HCT116 (cell line): ENCODE data around the gene MORN1. TPM values are rescaled to one million over a fixed set of nuclear protein-coding genes. Genes with fewer than 3 reads are reported as not detected.

ENCODE experiments used
- ATAC-seq: fragments of 200-7000 bp; cut with Tn5 transposase; 2 replicates; pipeline ENCODE4 v1.9.1; 2020; ENCODE audit warnings: mild to moderate bottlenecking, moderate library complexity
- BruUV-seq: library from RNA; stranded (reverse); fragments of 400-500 nt; replicated peaks from 2 replicates; lab custom pipeline; 2021; lab: Mats Ljungman, UMichigan
- CTCF ChIA-PET: fragments of 300-600 bp; sonication (Branson Sonifier 250); formaldehyde crosslinking; loops from one replicate; lab custom pipeline; 2021; ENCODE audit warnings: antibody characterized with exemption; lab: Charles Lee
- POLR2A ChIA-PET: fragments of 300-600, 350-600 bp; sonication (Branson Sonifier 250); formaldehyde crosslinking; loops from one replicate; lab custom pipeline; 2021; ENCODE audit warnings: antibody characterized with exemption; lab: Charles Lee
- RAD21 ChIA-PET, 2 experiments: fragments of 300-600 bp; sonication (Branson Sonifier 250); formaldehyde crosslinking; loops; one replicate each; lab custom pipeline; 2023; ENCODE audit warnings: low total read pairs in 2 of 2; ENCODE audit not compliant: uncharacterized antibody in 2 of 2, unreplicated experiment in 2 of 2, low non-redundant PET in 1 of 2; lab: Charles Lee
- DNase-seq: peaks from one replicate; pipeline ENCODE4 v3.0.0-alpha.2; 2010; ENCODE audit warnings: low read depth, low spot score
- H2AFZ ChIP-seq: fragments of 200-600 bp; shearing (Covaris generic), sonication (generic); 2 replicates; pipeline ENCODE4 v1.6.1; 2017; ENCODE audit warnings: low read depth, mixed run types, mixed read lengths, antibody characterized with exemption, low read length; ENCODE audit not compliant: poor library complexity, severe bottlenecking
- H3K27ac ChIP-seq: 2 replicates; pipeline ENCODE4 v1.5.1; 2012; ENCODE audit warnings: low read depth, low read length
- H3K27me3 ChIP-seq: fragments of 200-600 bp; sonication (generic); 2 replicates; pipeline ENCODE4 v1.6.1; 2016; ENCODE audit warnings: mixed run types, low read length, mixed read lengths; ENCODE audit not compliant: insufficient read depth
- H3K36me3 ChIP-seq, 2 experiments: fragments of 200-500 bp in 1 of 2; fragments of 200-600 bp in 1 of 2; sonication (Bioruptor generic) in 1 of 2; sonication (generic) in 1 of 2; 2 replicates each; pipeline versions ENCODE4 v1.5.1 to v1.6.1; 2014 to 2016; ENCODE audit warnings: low read length in 2 of 2, inconsistent platforms in 1 of 2, mixed read lengths in 1 of 2, mixed run types in 1 of 2; ENCODE audit not compliant: insufficient read depth in 2 of 2, control insufficient read depth in 1 of 2
- H3K4me1 ChIP-seq, 2 experiments: fragments of 200-600 bp in 1 of 2; sonication (generic) in 1 of 2; 2 replicates each; pipeline versions ENCODE4 v1.5.1 to v1.6.1; 2012 to 2017; ENCODE audit warnings: low read length in 2 of 2, inconsistent platforms in 1 of 2, mild to moderate bottlenecking in 1 of 2, mixed read lengths in 1 of 2, mixed run types in 1 of 2, moderate library complexity in 1 of 2; ENCODE audit not compliant: insufficient read depth in 2 of 2, control insufficient read depth in 1 of 2
- H3K4me2 ChIP-seq: fragments of 200-600 bp; sonication (generic); 2 replicates; pipeline ENCODE4 v1.6.1; 2017; ENCODE audit warnings: mixed run types, low read length, mixed read lengths
- H3K4me3 ChIP-seq, 2 experiments: fragments of 200-600 bp in 1 of 2; sonication (generic) in 1 of 2; replicated peaks in 1 of 2; 2 replicates each; pipeline ENCODE4 v1.5.1; 2011 to 2016; ENCODE audit warnings: low read length in 2 of 2, control low read depth in 1 of 2, low read depth in 1 of 2, mild to moderate bottlenecking in 1 of 2, mixed read lengths in 1 of 2, mixed run types in 1 of 2
- H3K79me2 ChIP-seq: fragments of 200-600 bp; sonication (generic); 2 replicates; pipeline ENCODE4 v1.6.1; 2017; ENCODE audit warnings: mild to moderate bottlenecking, mixed run types, low read length, moderate library complexity, mixed read lengths; ENCODE audit not compliant: insufficient read depth
- H3K9ac ChIP-seq: fragments of 200-600 bp; sonication (generic); 2 replicates; pipeline ENCODE4 v1.6.1; 2016; ENCODE audit warnings: low read length, mixed read lengths
- H3K9me2 ChIP-seq: fragments of 200-600 bp; sonication (generic), shearing (Covaris generic); 2 replicates; pipeline ENCODE4 v1.6.1; 2017; ENCODE audit warnings: mixed run types, mild to moderate bottlenecking, moderate library complexity; ENCODE audit not compliant: insufficient read depth
- H3K9me3 ChIP-seq, 2 experiments: fragments of 200-500 bp in 1 of 2; fragments of 200-600 bp in 1 of 2; sonication (Bioruptor generic) in 1 of 2; sonication (generic) in 1 of 2; 2 replicates each; pipeline ENCODE4 v1.6.1; 2014 to 2017; ENCODE audit warnings: low read length in 2 of 2, mixed read lengths in 2 of 2, inconsistent platforms in 1 of 2, low read depth in 1 of 2, mild to moderate bottlenecking in 1 of 2, mixed run types in 1 of 2, moderate library complexity in 1 of 2; ENCODE audit not compliant: control insufficient read depth in 1 of 2, insufficient read depth in 1 of 2
- H4K20me1 ChIP-seq: fragments of 200-600 bp; sonication (generic), shearing (Covaris generic); 2 replicates; pipeline ENCODE4 v1.6.1; 2017; ENCODE audit warnings: mixed run types, mild to moderate bottlenecking, moderate library complexity; ENCODE audit not compliant: insufficient read depth
- CEBPB ChIP-seq: IDR thresholded peaks from 2 replicates; pipeline ENCODE4 v1.6.1; 2012; ENCODE audit warnings: low read depth
- ELF1 ChIP-seq: IDR thresholded peaks from 2 replicates; pipeline ENCODE4 v1.6.1; 2012; ENCODE audit warnings: low read depth, borderline replicate concordance
- FOSL1 ChIP-seq: IDR thresholded peaks from 2 replicates; pipeline ENCODE4 v1.6.1; 2012; ENCODE audit warnings: low read depth
- SP1 ChIP-seq: IDR thresholded peaks from 2 replicates; pipeline ENCODE4 v1.6.1; 2012; ENCODE audit warnings: low read depth
- TCF7L2 ChIP-seq: IDR thresholded peaks from 2 replicates; pipeline ENCODE4 v1.7.0; 2011; ENCODE audit warnings: borderline replicate concordance, inconsistent platforms; ENCODE audit not compliant: insufficient read depth, insufficient read length; ENCODE audit errors: extremely low read depth
- ZFX ChIP-seq: fragments of 450-650 bp; IDR thresholded peaks from 2 replicates; pipeline ENCODE4 v1.6.1; 2017
- intact Hi-C: fragments of 100-400 bp; cut with micrococcal nuclease; formaldehyde crosslinking; loops from 2 replicates; pipeline ENCODE4 v1.10.0; 2022
- total RNA-seq: library from RNA; stranded (reverse); gene quantifications from one replicate; pipeline ENCODE4 v1.2.1, GENCODE V29; 2021; ENCODE audit not compliant: unreplicated experiment
- TF ChIP-seq, protein P1 (sequence below): IDR thresholded peaks from 2 replicates; pipeline ENCODE4 v1.6.1; 2012

Gene MORN1
- total RNA-seq, 1 experiment from 2014 or later = 21.4 TPM

DNA sequence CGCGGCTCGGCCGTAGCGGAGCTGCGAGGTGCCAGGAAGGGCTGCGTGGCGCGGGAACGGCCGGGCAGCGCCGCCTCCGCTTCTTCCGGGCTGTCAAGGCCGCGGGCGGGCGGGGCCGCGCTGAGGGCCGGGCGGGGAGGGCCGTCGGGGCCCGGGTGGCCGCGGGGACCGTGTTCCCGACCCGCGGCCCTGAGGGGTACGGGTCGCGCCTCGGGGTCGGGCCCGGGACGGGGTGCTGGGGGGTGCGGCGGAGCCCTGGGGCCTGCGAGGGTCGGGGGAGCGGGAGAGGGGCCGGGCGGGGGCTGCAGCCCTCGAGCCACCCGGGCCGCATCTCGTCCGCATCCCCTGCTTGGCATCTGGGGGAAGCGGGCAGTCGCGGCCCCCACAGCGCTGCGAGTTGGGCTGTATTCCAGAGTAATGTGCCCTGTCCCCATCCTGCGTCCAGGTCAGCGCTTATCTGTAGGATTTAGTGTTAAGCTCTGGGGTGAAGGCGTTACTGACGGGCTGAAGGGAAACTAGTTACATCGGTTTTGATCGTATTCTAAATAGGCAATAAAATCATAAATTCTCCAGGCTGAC is 666 bp upstream of the MORN1 start:
- intact Hi-C loops = no loop called here
- Histone ChIP-seq H3K4me3 (peak overlapping the region; percentile 92 to 99), H3K27me3 (no peaks in the 10 kb centered on the region), H3K36me3 (peaks cover 18 to 32% of the 10 kb centered on the region in 2 experiments), H3K9me2 (no peaks in the 10 kb centered on the region), H2AFZ (no peak overlapping the region), H4K20me1 (0 out of 2 replicates have a peak, but pooled peaks cover 7% of the 10 kb centered on the region), H3K4me2 (peak overlapping the region; percentile 86), H3K27ac (peak overlapping the region; percentile 85), H3K4me1 (peaks cover 17 to 25% of the 10 kb centered on the region in 2 experiments), H3K9me3 (no peaks in the 10 kb centered on the region), H3K9ac (peak overlapping the region; percentile 88), H3K79me2 (peaks cover 65% of the 10 kb centered on the region)
- peak; percentile 41 for ATAC-seq
- RAD21 ChIA-PET = interaction anchor here (0.7 to 1.1 kb wide), 4 partner anchors 10 to 197 kb away, joined by 3 to 5 read pairs (median 4); partner anchors contain the start of gene FAAP20 (in 1 of the 2)
- no peak for DNase-seq
- POLR2A ChIA-PET = interaction anchor here (0.6 to 1.5 kb wide), 5 partner anchors 10 to 202 kb away, joined by 3 to 7 read pairs (median 4); partner anchors contain the start of gene FAAP20
- TF ChIP-seq CEBPB (no peak), ZFX (peak; percentile 62), FOSL1 (no peak)
- CTCF ChIA-PET = interaction anchor here (1.0 to 2.2 kb wide), 6 partner anchors 10 to 252 kb away, joined by 3 to 16 read pairs (median 5); partner anchors contain the start of gene FAAP20
- BruUV-seq = no TSS peak

GRCh38 chr1:2389644-2390043 is 1.7 kb downstream of the MORN1 start:
- Histone ChIP-seq H3K9me3 (no peaks in the 10 kb centered on the region), H3K4me1 (peaks cover 17 to 25% of the 10 kb centered on the region in 2 experiments), H3K4me2 (peak overlapping the region; percentile 96), H3K9me2 (no peaks in the 10 kb centered on the region), H3K4me3 (peak overlapping the region; percentile 89 to 99), H2AFZ (no peak overlapping the region), H3K27ac (peak overlapping the region; percentile 85), H3K27me3 (no peaks in the 10 kb centered on the region), H4K20me1 (0 out of 2 replicates have a peak, but pooled peaks cover 7% of the 10 kb centered on the region), H3K9ac (no peak overlapping the region), H3K36me3 (peaks cover 17 to 19% of the 10 kb centered on the region in 2 experiments), H3K79me2 (peaks cover 49% of the 10 kb centered on the region)
- no TSS peak for BruUV-seq
- CTCF ChIA-PET = interaction anchor here (2.2 kb wide), 1 partner anchor 8 kb away, joined by 16 read pairs; no protein-coding TSS in a partner anchor
- POLR2A ChIA-PET = interaction anchor here (0.5 kb wide), 1 partner anchor 529 kb away, joined by 3 read pairs; no protein-coding TSS in a partner anchor
- ATAC-seq (no peak), DNase-seq (no peak)
- intact Hi-C loops = no loop called here
- TF ChIP-seq TCF7L2 (no peak), SP1 (no peak), ELF1 (no peak), CEBPB (no peak)
- TF ChIP-seq, protein P1, sequence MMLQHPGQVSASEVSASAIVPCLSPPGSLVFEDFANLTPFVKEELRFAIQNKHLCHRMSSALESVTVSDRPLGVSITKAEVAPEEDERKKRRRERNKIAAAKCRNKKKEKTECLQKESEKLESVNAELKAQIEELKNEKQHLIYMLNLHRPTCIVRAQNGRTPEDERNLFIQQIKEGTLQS = no peak
- RAD21 ChIA-PET = no interaction called here
